Measurements from ENCODE around the gene CLIC6.
A peak's percentile ranks its signal among the peaks of the same experiment; 100 is the strongest.

Gene CLIC6

GRCh38 chr21:34668803-34669148 is at the start of gene CLIC6:
CLIC6 (plus strand) TSS chr21:34668994; CDS start chr21:34669389, 395 bp downstream.
- Histone ChIP-seq H3K4me3 (ENCODE audit: low read length) (peak within 1 kb of the TSS; percentile 1), H3K4me1 (ENCODE audit: control insufficient read depth, insufficient read depth, low read length) (no peaks in the 10 kb centered on the region), H3K27me3 (ENCODE audit: control insufficient read depth, insufficient read depth, low read length) (peaks cover 8% of the 10 kb centered on the region), H3K27ac (ENCODE audit: low read depth, low read length) (no peak within 1 kb of the TSS), H3K36me3 (ENCODE audit: control insufficient read depth, insufficient read depth, low read length) (no peaks in the 10 kb centered on the region), H3K9ac (ENCODE audit: low read length) (no peak within 1 kb of the TSS)

GRCh38 chr21:34619841-34620665 is 48.7 kb upstream of the CLIC6 start:
- Histone ChIP-seq H3K27me3 (ENCODE audit: control insufficient read depth, insufficient read depth, low read length) (no peaks in the 10 kb centered on the region), H3K9ac (ENCODE audit: low read length) (no peak overlapping the region), H3K27ac (ENCODE audit: low read depth, low read length) (no peak overlapping the region), H3K4me3 (ENCODE audit: low read length) (no peak overlapping the region), H3K36me3 (ENCODE audit: control insufficient read depth, insufficient read depth, low read length) (no peaks in the 10 kb centered on the region), H3K4me1 (ENCODE audit: control insufficient read depth, insufficient read depth, low read length) (peaks cover 3% of the 10 kb centered on the region)

- no peak overlapping the region for H3K27ac ChIP-seq (ENCODE audit: low read depth, low read length)
- H3K4me3 ChIP-seq (ENCODE audit: low read length), result no peak overlapping the region
- H3K9ac ChIP-seq (ENCODE audit: low read length), result no peak overlapping the region
- H3K27me3 ChIP-seq (ENCODE audit: control insufficient read depth, insufficient read depth, low read length), result no peaks in the 10 kb centered on the region
- H3K4me1 ChIP-seq (ENCODE audit: control insufficient read depth, insufficient read depth, low read length), result no peaks in the 10 kb centered on the region
- H3K36me3 ChIP-seq (ENCODE audit: control insufficient read depth, insufficient read depth, low read length), result no peaks in the 10 kb centered on the region
Measured at GRCh38 chr21:34621434-34622350, 47.1 kb upstream of the CLIC6 start.

GRCh38 chr21:34623516-34623915 is 45.3 kb upstream of the CLIC6 start:
- Histone ChIP-seq H3K36me3 (ENCODE audit: control insufficient read depth, insufficient read depth, low read length) (no peaks in the 10 kb centered on the region), H3K4me3 (ENCODE audit: low read length) (no peak overlapping the region), H3K9ac (ENCODE audit: low read length) (no peak overlapping the region), H3K27ac (ENCODE audit: low read depth, low read length) (no peak overlapping the region), H3K27me3 (ENCODE audit: control insufficient read depth, insufficient read depth, low read length) (no peaks in the 10 kb centered on the region), H3K4me1 (ENCODE audit: control insufficient read depth, insufficient read depth, low read length) (no peaks in the 10 kb centered on the region)

GRCh38 chr21:34625030-34625593 is 43.7 kb upstream of the CLIC6 start:
- Histone ChIP-seq H3K27ac (ENCODE audit: low read depth, low read length) (no peak overlapping the region), H3K4me3 (ENCODE audit: low read length) (no peak overlapping the region), H3K9ac (ENCODE audit: low read length) (no peak overlapping the region), H3K27me3 (ENCODE audit: control insufficient read depth, insufficient read depth, low read length) (no peaks in the 10 kb centered on the region), H3K4me1 (ENCODE audit: control insufficient read depth, insufficient read depth, low read length) (no peaks in the 10 kb centered on the region), H3K36me3 (ENCODE audit: control insufficient read depth, insufficient read depth, low read length) (no peaks in the 10 kb centered on the region)

- Histone ChIP-seq H3K4me3 (ENCODE audit: low read length) (no peak overlapping the region), H3K27ac (ENCODE audit: low read depth, low read length) (no peak overlapping the region), H3K9ac (ENCODE audit: low read length) (no peak overlapping the region), H3K27me3 (ENCODE audit: control insufficient read depth, insufficient read depth, low read length) (no peaks in the 10 kb centered on the region), H3K36me3 (ENCODE audit: control insufficient read depth, insufficient read depth, low read length) (no peaks in the 10 kb centered on the region), H3K4me1 (ENCODE audit: control insufficient read depth, insufficient read depth, low read length) (no peaks in the 10 kb centered on the region)
Measured at GRCh38 chr21:34626131-34626530, 42.7 kb upstream of the CLIC6 start.

GRCh38 chr21:34630536-34631143 is 38.2 kb upstream of the CLIC6 start:
- no peak overlapping the region for H3K4me3 ChIP-seq (ENCODE audit: low read length)
- H3K9ac ChIP-seq (ENCODE audit: low read length), result no peak overlapping the region
- no peaks in the 10 kb centered on the region for H3K4me1 ChIP-seq (ENCODE audit: control insufficient read depth, insufficient read depth, low read length)
- no peaks in the 10 kb centered on the region for H3K27me3 ChIP-seq (ENCODE audit: control insufficient read depth, insufficient read depth, low read length)
- H3K36me3 ChIP-seq (ENCODE audit: control insufficient read depth, insufficient read depth, low read length), result no peaks in the 10 kb centered on the region
- no peak overlapping the region for H3K27ac ChIP-seq (ENCODE audit: low read depth, low read length)

GRCh38 chr21:34632498-34632897 is 36.3 kb upstream of the CLIC6 start:
- no peaks in the 10 kb centered on the region for H3K4me1 ChIP-seq (ENCODE audit: control insufficient read depth, insufficient read depth, low read length)
- H3K27ac ChIP-seq (ENCODE audit: low read depth, low read length), result no peak overlapping the region
- H3K4me3 ChIP-seq (ENCODE audit: low read length), result no peak overlapping the region
- H3K27me3 ChIP-seq (ENCODE audit: control insufficient read depth, insufficient read depth, low read length), result no peaks in the 10 kb centered on the region
- no peaks in the 10 kb centered on the region for H3K36me3 ChIP-seq (ENCODE audit: control insufficient read depth, insufficient read depth, low read length)
- no peak overlapping the region for H3K9ac ChIP-seq (ENCODE audit: low read length)

- Histone ChIP-seq H3K36me3 (ENCODE audit: control insufficient read depth, insufficient read depth, low read length) (no peaks in the 10 kb centered on the region), H3K9ac (ENCODE audit: low read length) (no peak overlapping the region), H3K4me1 (ENCODE audit: control insufficient read depth, insufficient read depth, low read length) (no peaks in the 10 kb centered on the region), H3K27me3 (ENCODE audit: control insufficient read depth, insufficient read depth, low read length) (no peaks in the 10 kb centered on the region), H3K27ac (ENCODE audit: low read depth, low read length) (no peak overlapping the region), H3K4me3 (ENCODE audit: low read length) (no peak overlapping the region)
Measured at GRCh38 chr21:34635307-34635706, 33.5 kb upstream of the CLIC6 start.

- Histone ChIP-seq H3K27ac (ENCODE audit: low read depth, low read length) (no peak overlapping the region), H3K4me3 (ENCODE audit: low read length) (no peak overlapping the region), H3K9ac (ENCODE audit: low read length) (no peak overlapping the region), H3K27me3 (ENCODE audit: control insufficient read depth, insufficient read depth, low read length) (no peaks in the 10 kb centered on the region), H3K36me3 (ENCODE audit: control insufficient read depth, insufficient read depth, low read length) (no peaks in the 10 kb centered on the region), H3K4me1 (ENCODE audit: control insufficient read depth, insufficient read depth, low read length) (no peaks in the 10 kb centered on the region)
Measured at GRCh38 chr21:34636961-34637360, 31.8 kb upstream of the CLIC6 start.

- Histone ChIP-seq H3K4me3 (ENCODE audit: low read length) (no peak overlapping the region), H3K4me1 (ENCODE audit: control insufficient read depth, insufficient read depth, low read length) (no peaks in the 10 kb centered on the region)
Measured at GRCh38 chr21:34639250-34639649, 29.5 kb upstream of the CLIC6 start.

More at GRCh38 chr21:34639250-34639649, 29.5 kb upstream of the CLIC6 start:
- no peaks in the 10 kb centered on the region for H3K36me3 ChIP-seq (ENCODE audit: control insufficient read depth, insufficient read depth, low read length)
- no peaks in the 10 kb centered on the region for H3K27me3 ChIP-seq (ENCODE audit: control insufficient read depth, insufficient read depth, low read length)
- no peak overlapping the region for H3K27ac ChIP-seq (ENCODE audit: low read depth, low read length)
- no peak overlapping the region for H3K9ac ChIP-seq (ENCODE audit: low read length)

Data from rectal smooth muscle tissue (tissue), 1 donor.